OCI-LY1 (cell line): Measurements from ENCODE around the gene PZP.

Experiments
- EZH2 ChIP-seq: fragments of 200-600 bp; sonication (generic), shearing (Covaris generic); IDR thresholded peaks from 2 replicates; pipeline ENCODE4 v1.8.0; 2017; ENCODE audit warnings: borderline replicate concordance, mixed run types, mild to moderate bottlenecking, antibody characterized with exemption, low read length, moderate library complexity, mixed read lengths
- TF ChIP-seq, protein P1 (sequence below): fragments of 200-600 bp; sonication (generic), shearing (Covaris generic); IDR thresholded peaks from 2 replicates; pipeline ENCODE4 v1.5.1; 2017; ENCODE audit warnings: mild to moderate bottlenecking, antibody characterized with exemption, low read length, moderate library complexity, mixed read lengths

DNA sequence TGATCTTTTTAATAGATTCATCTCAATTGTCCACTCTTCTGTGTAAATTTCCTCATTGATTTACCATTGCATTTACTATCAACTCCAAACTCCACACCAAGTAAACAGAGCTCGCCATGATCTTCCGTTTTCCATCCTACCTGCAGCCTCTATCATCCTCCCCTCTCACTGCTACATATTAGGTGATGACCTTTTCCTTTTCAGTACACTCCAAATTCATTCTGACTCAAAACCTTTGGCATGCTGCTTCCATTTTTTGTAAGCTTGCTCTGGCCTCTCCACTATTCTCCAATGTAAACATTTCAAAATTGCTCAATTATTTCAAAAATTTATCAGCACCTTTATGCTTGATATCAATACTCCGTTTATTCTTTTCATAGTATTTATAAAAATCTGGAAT is 40.2 kb upstream of the PZP start:
- TF ChIP-seq EZH2: no peak
- TF ChIP-seq, protein P1, sequence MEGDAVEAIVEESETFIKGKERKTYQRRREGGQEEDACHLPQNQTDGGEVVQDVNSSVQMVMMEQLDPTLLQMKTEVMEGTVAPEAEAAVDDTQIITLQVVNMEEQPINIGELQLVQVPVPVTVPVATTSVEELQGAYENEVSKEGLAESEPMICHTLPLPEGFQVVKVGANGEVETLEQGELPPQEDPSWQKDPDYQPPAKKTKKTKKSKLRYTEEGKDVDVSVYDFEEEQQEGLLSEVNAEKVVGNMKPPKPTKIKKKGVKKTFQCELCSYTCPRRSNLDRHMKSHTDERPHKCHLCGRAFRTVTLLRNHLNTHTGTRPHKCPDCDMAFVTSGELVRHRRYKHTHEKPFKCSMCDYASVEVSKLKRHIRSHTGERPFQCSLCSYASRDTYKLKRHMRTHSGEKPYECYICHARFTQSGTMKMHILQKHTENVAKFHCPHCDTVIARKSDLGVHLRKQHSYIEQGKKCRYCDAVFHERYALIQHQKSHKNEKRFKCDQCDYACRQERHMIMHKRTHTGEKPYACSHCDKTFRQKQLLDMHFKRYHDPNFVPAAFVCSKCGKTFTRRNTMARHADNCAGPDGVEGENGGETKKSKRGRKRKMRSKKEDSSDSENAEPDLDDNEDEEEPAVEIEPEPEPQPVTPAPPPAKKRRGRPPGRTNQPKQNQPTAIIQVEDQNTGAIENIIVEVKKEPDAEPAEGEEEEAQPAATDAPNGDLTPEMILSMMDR: no peak
